GM21619 (cell line): ENCODE data around the gene GAL3ST2.
"Not testable (repeated sequence)": the region's sequence is repeated elsewhere in the genome, so short reads cannot be mapped to it uniquely, and the experiment has no call there.

Experiments used
- ATAC-seq: cut with Tn5 transposase; IDR thresholded peaks from one replicate; pipeline ENCODE4 v1.9.1; 2021; ENCODE audit not compliant: unreplicated experiment

The GAL3ST2 gene

GRCh38 chr2:241746084-241746483 lies 30.5 kb upstream of the GAL3ST2 start:
- no peak for ATAC-seq

- no peak for ATAC-seq
Measured at GRCh38 chr2:241748468-241749256, 28.0 kb upstream of the GAL3ST2 start.

- no peak for ATAC-seq
Measured at GRCh38 chr2:241750076-241750840, 26.4 kb upstream of the GAL3ST2 start.

GRCh38 chr2:241751152-241751551 lies 25.5 kb upstream of the GAL3ST2 start:
- no peak for ATAC-seq

GRCh38 chr2:241751776-241752175 lies 24.8 kb upstream of the GAL3ST2 start:
- ATAC-seq: no peak

- no peak for ATAC-seq
Measured at GRCh38 chr2:241752253-241752652, 24.4 kb upstream of the GAL3ST2 start.

- no peak for ATAC-seq
Measured at GRCh38 chr2:241752689-241753276, 23.8 kb upstream of the GAL3ST2 start.

GRCh38 chr2:241753493-241753892 lies 23.1 kb upstream of the GAL3ST2 start:
- ATAC-seq: no peak

- ATAC-seq: no peak
Measured at GRCh38 chr2:241754042-241754441, 22.6 kb upstream of the GAL3ST2 start.

GRCh38 chr2:241755166-241755565 lies 21.5 kb upstream of the GAL3ST2 start:
- ATAC-seq: no peak

GRCh38 chr2:241755777-241756176 lies 20.8 kb upstream of the GAL3ST2 start:
- no peak for ATAC-seq

GRCh38 chr2:241759067-241759807 lies 17.4 kb upstream of the GAL3ST2 start:
- ATAC-seq: no peak

GRCh38 chr2:241759893-241760292 lies 16.7 kb upstream of the GAL3ST2 start:
- not testable (repeated sequence) for ATAC-seq

GRCh38 chr2:241760301-241760771 lies 16.3 kb upstream of the GAL3ST2 start:
- no peak for ATAC-seq

GRCh38 chr2:241762321-241762932 lies 14.2 kb upstream of the GAL3ST2 start:
- no peak for ATAC-seq

- peak; percentile 66 for ATAC-seq
Measured at GRCh38 chr2:241762933-241763369, 13.7 kb upstream of the GAL3ST2 start.

- ATAC-seq: no peak
Measured at GRCh38 chr2:241763551-241764274, 12.9 kb upstream of the GAL3ST2 start.

- ATAC-seq: no peak
Measured at GRCh38 chr2:241764275-241765241, 12.1 kb upstream of the GAL3ST2 start.
